IPS-NIHi11 (cell line): Measurements from ENCODE around the gene PDE4C.

Source experiments
- DNase-seq: peaks from one replicate; pipeline ENCODE4 v3.0.0; 2012; ENCODE audit warnings: mixed read lengths, low spot score

The PDE4C gene

DNA sequence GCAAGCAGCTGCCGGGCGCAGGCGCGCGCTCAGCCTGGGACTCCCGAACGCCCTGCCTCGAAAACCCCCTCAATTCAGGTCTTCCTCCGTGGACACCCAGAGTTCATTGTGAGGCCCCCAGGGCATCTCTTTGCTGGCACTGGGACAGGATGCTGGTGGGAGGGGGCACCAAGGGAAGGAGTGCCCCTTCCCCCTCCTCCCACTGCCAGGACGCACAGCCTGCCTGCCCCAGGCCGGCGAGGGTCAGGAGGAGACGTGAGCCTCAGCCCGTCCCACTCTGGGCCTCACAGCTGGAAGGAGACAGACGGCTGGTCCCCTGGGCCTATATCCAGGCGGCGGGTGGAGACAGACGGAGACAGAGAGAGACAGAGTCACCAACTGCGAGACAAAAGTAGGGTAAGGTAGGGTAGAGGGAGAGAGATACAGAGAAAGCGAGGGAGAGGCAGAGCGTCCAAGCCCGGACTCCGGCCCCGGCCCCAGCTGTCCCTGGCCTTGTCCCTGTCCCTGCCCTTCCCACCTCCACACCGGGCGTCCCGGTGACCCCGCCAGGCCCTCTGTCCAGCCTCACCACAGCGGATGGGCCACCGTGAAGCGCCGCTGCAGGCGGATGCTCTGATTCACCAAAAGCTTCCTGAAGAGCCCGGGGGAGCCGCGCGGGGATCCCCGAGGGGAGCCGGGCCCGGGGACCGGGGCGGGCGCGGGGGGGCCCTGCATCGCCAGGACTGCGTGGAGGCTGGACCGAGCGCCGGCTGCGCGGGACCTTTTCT lies at the start of gene PDE4C:
Gene PDE4C (minus strand): TSS at position 737 of the 767 bp plus-strand sequence. CDS start 23 bp downstream, at position 714.
- no peak for DNase-seq

- peak; percentile 49 for DNase-seq
These were observed 48.6 kb upstream of the PDE4C start for GRCh38 chr19:18274781-18275356.

DNA sequence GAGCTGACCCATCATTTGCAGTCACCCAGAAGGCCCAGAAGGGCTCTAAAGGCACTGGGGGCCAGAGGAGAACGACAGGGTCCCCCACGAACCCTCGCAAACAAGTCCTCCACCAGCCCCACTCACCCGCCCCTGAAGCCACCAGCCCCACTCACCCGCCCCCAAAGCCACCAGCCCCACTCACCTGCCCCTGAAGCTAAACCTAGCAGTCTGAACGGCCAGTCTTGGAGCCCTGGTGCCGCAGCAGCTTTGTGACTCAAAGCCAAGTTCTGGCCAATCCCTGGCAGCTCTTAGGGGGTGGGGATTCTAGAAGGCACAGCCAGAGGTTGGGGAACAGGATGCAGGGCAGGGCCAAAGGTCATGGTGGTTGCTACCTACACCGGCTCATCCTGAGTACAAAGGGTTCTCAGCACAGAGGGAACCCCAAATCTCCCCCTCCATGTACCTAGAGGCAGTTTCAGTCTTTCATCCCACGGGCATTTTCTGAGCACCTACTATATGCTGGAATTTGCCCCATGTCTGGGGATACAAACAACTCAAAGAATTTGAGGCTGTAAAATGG lies 48.1 kb upstream of the PDE4C start, which contains the start of gene IQCN:
Gene IQCN (minus strand): TSS at position 234 of the 562 bp plus-strand sequence. CDS start 4,974 bp downstream, outside the sequence.
- DNase-seq = no peak

DNA sequence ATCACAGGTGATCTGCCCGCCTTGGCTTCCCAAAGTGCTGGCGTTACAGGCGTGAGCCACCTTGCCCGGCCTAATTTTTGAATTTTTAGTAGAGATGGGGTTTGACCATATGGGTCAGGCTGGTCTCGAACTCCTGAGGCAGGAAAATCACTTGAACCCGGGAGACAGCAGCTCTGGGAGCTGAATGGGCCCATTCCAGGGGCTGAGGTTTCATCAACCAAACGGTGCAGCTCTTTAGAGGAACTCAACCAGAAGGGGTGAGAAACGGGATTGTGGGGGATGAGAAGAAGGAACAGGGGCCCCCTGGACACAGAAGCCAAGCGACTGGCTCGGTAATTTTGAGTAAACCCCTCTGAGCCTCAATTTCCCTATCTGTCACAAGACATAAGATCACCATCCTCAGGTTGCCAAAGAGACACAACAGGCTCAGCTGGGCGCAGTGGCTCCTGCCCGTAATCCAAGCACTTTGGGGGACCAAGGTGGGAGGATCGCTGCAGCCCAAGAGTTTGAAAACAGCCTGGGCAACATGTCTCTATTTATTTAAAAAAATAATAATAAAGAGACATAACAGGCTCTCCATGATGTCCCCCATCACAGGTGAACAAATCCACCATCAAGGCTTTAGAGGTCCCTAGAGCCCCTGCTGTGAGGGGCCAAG lies 47.5 kb upstream of the PDE4C start:
- no peak for DNase-seq

- DNase-seq = no peak
These were observed 45.2 kb upstream of the PDE4C start for GRCh38 chr19:18271433-18271841.

- no peak for DNase-seq
These were observed 44.1 kb upstream of the PDE4C start for GRCh38 chr19:18270326-18270725.

GRCh38 chr19:18269070-18269723 lies 43.0 kb upstream of the PDE4C start:
- no peak for DNase-seq

DNA sequence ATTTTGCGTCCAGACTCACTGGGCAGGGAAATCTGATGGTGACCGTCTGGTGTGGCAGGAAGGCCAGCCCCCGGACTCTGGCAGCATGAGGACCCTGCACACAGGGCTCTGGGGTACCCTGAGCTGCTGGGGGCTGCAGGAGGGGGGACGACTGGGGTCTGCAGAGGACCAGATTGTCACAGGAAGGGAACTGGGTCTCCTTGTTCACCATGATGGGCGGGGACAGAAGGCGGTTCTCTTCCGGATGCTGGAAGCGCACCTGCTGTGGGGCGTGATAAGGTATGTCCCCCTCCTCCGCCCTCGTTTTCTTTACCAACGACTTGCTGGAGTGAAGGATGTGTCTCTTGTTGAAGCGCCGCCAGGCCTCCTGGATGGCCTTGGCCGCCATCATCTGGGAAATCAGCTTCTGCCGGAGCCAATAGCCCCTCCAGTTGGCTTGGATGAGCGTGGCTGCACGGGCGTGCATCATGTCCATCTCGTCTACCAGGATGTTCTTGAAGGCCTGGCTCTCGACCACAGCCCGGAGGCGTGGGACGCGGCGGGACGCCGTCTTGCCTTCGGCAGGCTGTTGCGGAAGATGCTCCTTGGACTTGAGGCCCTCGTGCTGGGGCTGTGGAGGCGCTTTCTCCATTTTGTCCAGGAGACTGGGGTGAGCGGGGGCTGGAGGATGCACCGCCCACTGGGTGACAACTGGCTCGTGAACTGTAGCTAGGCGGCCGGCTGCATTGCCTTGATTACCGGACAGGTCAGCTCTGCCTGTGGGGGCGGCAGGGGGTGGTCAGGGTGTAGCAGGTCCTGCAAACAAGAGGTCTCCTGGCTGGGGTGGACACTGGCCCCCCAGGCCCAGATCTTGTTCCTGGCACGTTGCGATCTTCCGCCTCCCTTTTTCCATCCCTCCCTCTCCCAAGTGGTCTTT lies 40.8 kb upstream of the PDE4C start:
- DNase-seq = no peak

DNA sequence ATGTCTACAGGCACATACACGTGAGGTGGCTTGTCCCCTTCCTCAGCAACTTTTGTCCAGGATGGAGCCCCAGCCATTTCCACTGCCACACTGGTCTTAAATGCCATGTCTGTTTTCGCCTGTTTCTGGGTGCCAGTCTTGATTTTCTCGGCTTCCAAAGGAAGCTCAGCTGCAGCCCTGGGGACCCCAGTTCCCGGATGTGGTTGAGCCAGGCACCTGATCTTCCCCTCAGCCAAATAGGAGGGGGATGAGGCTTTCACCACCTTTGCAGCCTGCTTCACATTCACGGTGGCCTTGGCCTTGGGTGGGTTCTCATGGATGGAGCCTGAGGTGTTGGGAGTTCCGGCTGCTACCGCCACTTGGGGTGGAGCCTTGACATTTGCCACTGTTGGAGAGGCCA lies 39.3 kb upstream of the PDE4C start:
- DNase-seq = no peak

DNA sequence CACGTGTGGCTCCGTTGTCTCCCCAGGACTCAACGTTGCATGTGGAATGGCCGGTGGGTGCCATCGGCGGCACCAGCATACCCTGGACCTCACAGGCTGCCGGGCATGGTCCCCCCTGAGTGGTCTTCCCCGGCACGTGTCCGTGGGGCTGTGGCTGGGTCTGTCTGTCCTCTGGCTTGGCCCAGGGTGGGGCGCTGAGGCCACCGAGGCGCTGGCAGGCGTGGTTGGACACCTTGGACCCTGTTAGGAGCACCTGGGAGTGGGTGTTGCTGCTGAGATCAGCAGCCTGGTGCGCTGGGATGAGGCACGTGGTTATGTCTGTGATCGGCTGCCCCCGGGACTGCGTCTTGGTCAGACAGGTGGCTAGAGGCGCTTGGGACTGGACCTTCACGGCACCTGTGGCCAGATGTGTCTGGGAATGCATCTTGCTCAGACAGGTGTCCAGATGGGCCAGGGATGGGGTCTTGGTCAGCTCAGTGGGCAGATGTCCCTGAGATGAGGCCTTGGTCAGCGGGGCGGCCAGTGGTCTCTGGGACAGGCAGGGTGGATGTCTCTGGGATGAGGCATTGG lies 38.8 kb upstream of the PDE4C start:
- no peak for DNase-seq

GRCh38 chr19:18264137-18264854 lies 38.1 kb upstream of the PDE4C start:
- DNase-seq = no peak

- DNase-seq = no peak
These were observed 37.3 kb upstream of the PDE4C start for GRCh38 chr19:18263324-18264136.

DNA sequence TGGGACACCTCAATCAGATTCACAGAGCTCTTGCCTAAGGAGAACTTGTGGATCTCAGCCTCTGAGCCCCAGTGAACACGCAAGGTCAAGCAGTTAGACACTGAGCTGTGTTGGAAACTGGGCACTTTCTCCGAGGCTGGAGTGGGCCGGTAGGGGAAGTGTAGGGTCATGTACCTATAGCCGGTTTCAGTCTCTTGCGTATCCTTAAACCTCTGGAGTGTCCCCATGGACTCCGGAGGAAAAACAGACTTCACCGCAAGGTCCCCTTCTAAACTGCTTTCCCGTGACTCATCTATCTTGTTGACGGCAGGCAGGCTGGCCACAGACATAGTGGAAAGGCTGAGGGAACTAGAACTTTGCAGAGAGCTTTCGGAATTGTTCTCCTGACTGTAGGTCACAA lies 36.7 kb upstream of the PDE4C start:
- no peak for DNase-seq

DNA sequence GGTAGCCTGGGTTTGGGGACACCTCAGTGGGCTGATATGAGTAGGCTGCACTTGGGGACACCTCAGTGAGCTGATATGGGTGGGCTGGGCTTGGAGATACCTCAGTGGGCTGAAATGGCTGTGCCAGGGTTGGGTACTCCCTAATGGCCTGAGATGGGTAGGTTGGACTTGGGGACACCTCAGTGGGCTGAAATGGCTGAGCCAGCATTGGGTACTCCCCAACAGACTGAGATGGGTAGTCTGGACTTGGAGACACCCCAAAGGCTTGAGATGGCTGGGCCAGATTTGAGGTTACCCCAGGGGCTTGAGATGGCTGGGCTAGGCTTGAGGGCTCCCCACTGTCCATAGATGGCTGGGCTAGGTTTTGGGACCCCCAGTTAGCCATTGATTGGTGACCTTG lies 35.9 kb upstream of the PDE4C start:
- DNase-seq = no peak

DNA sequence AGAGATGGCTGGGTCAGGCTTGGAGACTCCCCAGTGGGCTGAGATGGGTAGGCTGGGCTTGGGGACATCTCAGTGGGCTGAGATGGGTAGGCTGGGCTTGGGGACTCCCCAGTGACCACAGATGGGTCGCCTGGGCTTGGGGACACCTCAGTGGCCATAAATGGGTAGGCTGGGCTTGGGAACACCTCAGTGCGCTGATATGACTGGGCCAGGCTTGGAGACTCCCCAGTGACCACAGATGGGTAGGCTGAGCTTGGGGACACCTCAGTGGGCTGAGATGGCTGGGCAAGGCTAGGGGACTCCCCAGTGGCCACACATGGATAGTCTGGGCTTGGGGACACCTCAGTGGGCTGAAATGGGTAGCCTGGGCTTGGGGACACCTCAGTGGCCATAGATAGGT lies 35.2 kb upstream of the PDE4C start:
- DNase-seq = no peak

- no peak for DNase-seq
These were observed 33.7 kb upstream of the PDE4C start for GRCh38 chr19:18259893-18260292.

- DNase-seq = no peak
These were observed 31.5 kb upstream of the PDE4C start for GRCh38 chr19:18257503-18258470.
